Measurements from ENCODE around the gene TBC1D22B. TPM values are rescaled to one million over a fixed set of nuclear protein-coding genes. Genes with fewer than 3 reads are reported as not detected.

Gene TBC1D22B
- total and polyA plus RNA-seq, 2 experiments from 2014 or later: 9.1 to 19.9 TPM

GRCh38 chr6:37311741-37312473 lies 54.3 kb downstream of the TBC1D22B start:
- DNase-seq (ENCODE audit: low spot score) (no peak), ATAC-seq (no peak)
- Histone ChIP-seq H3K4me1 (ENCODE audit: insufficient read depth) (no peaks in the 10 kb centered on the region), H3K27me3 (ENCODE audit: insufficient read depth) (no peaks in the 10 kb centered on the region), H2AFZ (no peak overlapping the region), H4K20me1 (replicated peaks; ENCODE audit: insufficient read depth) (peaks cover 3% of the 10 kb centered on the region), H3F3A (replicated peaks; ENCODE audit: low read depth) (0 out of 2 replicates have a peak, but pooled peaks cover 9% of the 10 kb centered on the region), H3K36me3 (ENCODE audit: insufficient read depth) (peaks cover 10% of the 10 kb centered on the region), H3K4me3 (no peak overlapping the region), H3K27ac (ENCODE audit: low read depth) (no peak overlapping the region), H3K9me2 (ENCODE audit: insufficient read depth) (no peaks in the 10 kb centered on the region), H3K4me2 (no peak overlapping the region), H3K79me2 (replicated peaks; ENCODE audit: insufficient read depth) (no peaks in the 10 kb centered on the region)
- Mint-ChIP-seq H3K9me3 (no peaks in the 10 kb centered on the region), H3K27ac (no peak overlapping the region), H3K4me1 (no peaks in the 10 kb centered on the region), H3K4me3 (no peak overlapping the region), H3K27me3 (ENCODE audit: insufficient read depth, low read depth, poor library complexity) (no peaks in the 10 kb centered on the region), H3K36me3 (ENCODE audit: low read depth) (peaks cover 17% of the 10 kb centered on the region)
- TF ChIP-seq CREB1 (CRISPR knock-in tag; IDR thresholded peaks at IDR 0.05; ENCODE audit: low read depth) (no peak), ZNF331 (CRISPR knock-in tag; IDR thresholded peaks at IDR 0.05; ENCODE audit: low read depth) (no peak), POLR2AphosphoS5 (IDR thresholded peaks at IDR 0.05; ENCODE audit: low read depth) (no peak), STAT1 (IDR thresholded peaks at IDR 0.05; ENCODE audit: unreplicated experiment) (no peak), NANOG (IDR thresholded peaks at IDR 0.05; ENCODE audit: borderline replicate concordance) (no peak), EZH2phosphoT487 (IDR thresholded peaks at IDR 0.05; ENCODE audit: unreplicated experiment) (no peak), ZNF114 (CRISPR knock-in tag; IDR thresholded peaks at IDR 0.05) (no peak), CTCF (conservative IDR thresholded peaks at IDR 0.05; ENCODE audit: low read depth in 2 of 2) (no peak), JUNB (IDR thresholded peaks at IDR 0.05; ENCODE audit: unreplicated experiment) (no peak), EZH2 (IDR thresholded peaks at IDR 0.05; ENCODE audit: low read depth, unreplicated experiment) (no peak)
- TF ChIP-seq, protein P1, sequence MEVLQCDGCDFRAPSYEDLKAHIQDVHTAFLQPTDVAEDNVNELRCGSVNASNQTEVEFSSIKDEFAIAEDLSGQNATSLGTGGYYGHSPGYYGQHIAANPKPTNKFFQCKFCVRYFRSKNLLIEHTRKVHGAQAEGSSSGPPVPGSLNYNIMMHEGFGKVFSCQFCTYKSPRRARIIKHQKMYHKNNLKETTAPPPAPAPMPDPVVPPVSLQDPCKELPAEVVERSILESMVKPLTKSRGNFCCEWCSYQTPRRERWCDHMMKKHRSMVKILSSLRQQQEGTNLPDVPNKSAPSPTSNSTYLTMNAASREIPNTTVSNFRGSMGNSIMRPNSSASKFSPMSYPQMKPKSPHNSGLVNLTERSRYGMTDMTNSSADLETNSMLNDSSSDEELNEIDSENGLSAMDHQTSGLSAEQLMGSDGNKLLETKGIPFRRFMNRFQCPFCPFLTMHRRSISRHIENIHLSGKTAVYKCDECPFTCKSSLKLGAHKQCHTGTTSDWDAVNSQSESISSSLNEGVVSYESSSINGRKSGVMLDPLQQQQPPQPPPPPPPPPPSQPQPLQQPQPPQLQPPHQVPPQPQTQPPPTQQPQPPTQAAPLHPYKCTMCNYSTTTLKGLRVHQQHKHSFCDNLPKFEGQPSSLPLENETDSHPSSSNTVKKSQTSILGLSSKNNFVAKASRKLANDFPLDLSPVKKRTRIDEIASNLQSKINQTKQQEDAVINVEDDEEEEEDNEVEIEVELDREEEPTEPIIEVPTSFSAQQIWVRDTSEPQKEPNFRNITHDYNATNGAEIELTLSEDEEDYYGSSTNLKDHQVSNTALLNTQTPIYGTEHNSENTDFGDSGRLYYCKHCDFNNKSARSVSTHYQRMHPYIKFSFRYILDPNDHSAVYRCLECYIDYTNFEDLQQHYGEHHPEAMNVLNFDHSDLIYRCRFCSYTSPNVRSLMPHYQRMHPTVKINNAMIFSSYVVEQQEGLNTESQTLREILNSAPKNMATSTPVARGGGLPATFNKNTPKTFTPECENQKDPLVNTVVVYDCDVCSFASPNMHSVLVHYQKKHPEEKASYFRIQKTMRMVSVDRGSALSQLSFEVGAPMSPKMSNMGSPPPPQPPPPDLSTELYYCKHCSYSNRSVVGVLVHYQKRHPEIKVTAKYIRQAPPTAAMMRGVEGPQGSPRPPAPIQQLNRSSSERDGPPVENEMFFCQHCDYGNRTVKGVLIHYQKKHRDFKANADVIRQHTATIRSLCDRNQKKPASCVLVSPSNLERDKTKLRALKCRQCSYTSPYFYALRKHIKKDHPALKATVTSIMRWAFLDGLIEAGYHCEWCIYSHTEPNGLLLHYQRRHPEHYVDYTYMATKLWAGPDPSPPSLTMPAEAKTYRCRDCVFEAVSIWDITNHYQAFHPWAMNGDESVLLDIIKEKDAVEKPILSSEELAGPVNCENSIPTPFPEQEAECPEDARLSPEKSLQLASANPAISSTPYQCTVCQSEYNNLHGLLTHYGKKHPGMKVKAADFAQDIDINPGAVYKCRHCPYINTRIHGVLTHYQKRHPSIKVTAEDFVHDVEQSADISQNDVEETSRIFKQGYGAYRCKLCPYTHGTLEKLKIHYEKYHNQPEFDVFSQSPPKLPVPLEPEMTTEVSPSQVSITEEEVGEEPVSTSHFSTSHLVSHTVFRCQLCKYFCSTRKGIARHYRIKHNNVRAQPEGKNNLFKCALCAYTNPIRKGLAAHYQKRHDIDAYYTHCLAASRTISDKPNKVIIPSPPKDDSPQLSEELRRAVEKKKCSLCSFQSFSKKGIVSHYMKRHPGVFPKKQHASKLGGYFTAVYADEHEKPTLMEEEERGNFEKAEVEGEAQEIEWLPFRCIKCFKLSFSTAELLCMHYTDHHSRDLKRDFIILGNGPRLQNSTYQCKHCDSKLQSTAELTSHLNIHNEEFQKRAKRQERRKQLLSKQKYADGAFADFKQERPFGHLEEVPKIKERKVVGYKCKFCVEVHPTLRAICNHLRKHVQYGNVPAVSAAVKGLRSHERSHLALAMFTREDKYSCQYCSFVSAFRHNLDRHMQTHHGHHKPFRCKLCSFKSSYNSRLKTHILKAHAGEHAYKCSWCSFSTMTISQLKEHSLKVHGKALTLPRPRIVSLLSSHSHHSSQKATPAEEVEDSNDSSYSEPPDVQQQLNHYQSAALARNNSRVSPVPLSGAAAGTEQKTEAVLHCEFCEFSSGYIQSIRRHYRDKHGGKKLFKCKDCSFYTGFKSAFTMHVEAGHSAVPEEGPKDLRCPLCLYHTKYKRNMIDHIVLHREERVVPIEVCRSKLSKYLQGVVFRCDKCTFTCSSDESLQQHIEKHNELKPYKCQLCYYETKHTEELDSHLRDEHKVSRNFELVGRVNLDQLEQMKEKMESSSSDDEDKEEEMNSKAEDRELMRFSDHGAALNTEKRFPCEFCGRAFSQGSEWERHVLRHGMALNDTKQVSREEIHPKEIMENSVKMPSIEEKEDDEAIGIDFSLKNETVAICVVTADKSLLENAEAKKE (CRISPR knock-in tag; IDR thresholded peaks at IDR 0.05): no peak
- TF ChIP-seq, protein P2, sequence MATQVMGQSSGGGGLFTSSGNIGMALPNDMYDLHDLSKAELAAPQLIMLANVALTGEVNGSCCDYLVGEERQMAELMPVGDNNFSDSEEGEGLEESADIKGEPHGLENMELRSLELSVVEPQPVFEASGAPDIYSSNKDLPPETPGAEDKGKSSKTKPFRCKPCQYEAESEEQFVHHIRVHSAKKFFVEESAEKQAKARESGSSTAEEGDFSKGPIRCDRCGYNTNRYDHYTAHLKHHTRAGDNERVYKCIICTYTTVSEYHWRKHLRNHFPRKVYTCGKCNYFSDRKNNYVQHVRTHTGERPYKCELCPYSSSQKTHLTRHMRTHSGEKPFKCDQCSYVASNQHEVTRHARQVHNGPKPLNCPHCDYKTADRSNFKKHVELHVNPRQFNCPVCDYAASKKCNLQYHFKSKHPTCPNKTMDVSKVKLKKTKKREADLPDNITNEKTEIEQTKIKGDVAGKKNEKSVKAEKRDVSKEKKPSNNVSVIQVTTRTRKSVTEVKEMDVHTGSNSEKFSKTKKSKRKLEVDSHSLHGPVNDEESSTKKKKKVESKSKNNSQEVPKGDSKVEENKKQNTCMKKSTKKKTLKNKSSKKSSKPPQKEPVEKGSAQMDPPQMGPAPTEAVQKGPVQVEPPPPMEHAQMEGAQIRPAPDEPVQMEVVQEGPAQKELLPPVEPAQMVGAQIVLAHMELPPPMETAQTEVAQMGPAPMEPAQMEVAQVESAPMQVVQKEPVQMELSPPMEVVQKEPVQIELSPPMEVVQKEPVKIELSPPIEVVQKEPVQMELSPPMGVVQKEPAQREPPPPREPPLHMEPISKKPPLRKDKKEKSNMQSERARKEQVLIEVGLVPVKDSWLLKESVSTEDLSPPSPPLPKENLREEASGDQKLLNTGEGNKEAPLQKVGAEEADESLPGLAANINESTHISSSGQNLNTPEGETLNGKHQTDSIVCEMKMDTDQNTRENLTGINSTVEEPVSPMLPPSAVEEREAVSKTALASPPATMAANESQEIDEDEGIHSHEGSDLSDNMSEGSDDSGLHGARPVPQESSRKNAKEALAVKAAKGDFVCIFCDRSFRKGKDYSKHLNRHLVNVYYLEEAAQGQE (IDR thresholded peaks at IDR 0.05; ENCODE audit: unreplicated experiment): no peak
- TF ChIP-seq, protein P3, sequence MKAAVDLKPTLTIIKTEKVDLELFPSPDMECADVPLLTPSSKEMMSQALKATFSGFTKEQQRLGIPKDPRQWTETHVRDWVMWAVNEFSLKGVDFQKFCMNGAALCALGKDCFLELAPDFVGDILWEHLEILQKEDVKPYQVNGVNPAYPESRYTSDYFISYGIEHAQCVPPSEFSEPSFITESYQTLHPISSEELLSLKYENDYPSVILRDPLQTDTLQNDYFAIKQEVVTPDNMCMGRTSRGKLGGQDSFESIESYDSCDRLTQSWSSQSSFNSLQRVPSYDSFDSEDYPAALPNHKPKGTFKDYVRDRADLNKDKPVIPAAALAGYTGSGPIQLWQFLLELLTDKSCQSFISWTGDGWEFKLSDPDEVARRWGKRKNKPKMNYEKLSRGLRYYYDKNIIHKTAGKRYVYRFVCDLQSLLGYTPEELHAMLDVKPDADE (IDR thresholded peaks at IDR 0.05): no peak
